Fibroblast of skin of left quadriceps (primary cell): ENCODE data around the gene NF2.

ENCODE experiments used
- DNase-seq, 2 experiments: peaks; one replicate each; pipeline ENCODE4 v3.0.0-alpha.2; 2013; ENCODE audit warnings: low read depth in 2 of 2

Gene NF2

DNA sequence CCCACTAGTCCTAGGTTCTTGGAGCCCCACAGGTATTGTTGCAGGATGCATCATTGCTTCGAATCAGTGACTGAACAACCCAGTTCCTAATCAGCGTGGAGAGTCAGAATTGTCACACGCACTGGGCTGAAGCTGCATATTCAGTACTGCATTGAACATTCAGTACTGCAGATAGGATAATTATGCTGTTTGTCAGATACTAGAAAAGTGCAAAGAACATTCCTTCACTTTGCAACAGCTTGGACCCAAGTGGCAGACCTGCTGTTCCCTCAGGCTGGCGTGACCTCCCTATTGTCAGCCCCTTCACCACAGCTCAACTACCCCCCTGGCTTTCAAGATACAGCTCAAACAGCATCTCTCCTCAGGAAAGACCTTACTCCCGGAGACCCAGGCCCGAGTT lies 27.6 kb downstream of the NF2 start:
- DNase-seq = no peak

GRCh38 chr22:29631725-29632124 lies 28.3 kb downstream of the NF2 start:
- no peak for DNase-seq

- no peak for DNase-seq
Observed at GRCh38 chr22:29632672-29633071, 29.2 kb downstream of the NF2 start.

DNA sequence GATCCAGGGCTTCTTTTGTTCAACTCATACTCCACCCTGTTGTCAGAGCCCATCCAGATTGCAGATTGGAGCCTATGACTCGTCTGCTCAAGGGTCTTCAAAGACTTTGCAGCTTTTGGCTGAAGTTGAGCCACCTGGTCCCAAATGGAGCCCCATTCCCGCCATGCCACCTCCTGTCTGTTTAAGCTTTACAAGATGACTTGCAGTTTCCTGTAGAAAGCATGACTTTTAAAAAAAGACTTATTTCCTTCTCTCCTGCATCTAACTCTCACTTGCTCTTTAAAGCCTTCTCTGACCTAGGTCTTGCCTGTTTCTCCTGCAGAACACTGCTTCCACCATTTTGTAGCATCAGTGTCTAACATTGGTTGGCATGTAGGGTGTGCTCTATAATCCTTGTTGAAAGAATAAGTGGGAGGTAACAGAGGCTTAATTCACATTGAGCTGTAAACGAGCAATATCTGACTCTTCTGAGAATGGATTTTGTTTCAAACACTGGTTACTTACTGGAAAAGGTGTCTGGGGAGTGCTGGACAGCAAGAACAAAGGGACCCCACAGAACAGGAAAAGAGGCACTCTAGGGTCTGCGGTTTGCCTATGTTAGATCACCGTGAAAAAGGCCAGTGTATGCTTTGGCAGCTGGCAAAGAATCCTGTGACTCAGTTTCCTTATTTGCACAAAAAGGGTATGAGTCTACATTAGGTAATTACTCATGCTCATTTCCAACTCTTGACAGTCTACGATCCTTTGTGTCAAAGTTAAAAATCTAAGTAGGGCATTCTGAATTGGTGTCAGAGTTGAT lies 30.3 kb downstream of the NF2 start:
- no peak for DNase-seq

DNA sequence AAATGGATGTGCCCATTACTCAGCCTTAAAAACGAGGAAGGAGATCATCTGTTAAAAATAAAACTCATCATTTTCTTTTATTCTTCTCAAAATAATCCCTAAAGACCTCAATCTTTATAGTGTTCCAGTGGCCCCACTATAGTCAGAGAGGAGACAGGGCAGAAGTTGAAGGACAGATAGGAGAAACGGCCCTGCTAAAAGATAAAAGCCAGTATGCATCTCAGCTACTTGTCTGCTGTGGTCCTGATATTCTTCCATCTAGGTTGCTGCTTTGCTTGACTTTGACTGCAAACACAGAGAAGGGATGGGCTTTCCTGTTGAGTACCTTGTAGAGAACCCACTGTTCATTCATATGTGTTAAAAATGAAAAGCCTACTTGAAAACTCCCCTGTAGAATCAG lies 31.4 kb downstream of the NF2 start:
- no peak for DNase-seq

DNA sequence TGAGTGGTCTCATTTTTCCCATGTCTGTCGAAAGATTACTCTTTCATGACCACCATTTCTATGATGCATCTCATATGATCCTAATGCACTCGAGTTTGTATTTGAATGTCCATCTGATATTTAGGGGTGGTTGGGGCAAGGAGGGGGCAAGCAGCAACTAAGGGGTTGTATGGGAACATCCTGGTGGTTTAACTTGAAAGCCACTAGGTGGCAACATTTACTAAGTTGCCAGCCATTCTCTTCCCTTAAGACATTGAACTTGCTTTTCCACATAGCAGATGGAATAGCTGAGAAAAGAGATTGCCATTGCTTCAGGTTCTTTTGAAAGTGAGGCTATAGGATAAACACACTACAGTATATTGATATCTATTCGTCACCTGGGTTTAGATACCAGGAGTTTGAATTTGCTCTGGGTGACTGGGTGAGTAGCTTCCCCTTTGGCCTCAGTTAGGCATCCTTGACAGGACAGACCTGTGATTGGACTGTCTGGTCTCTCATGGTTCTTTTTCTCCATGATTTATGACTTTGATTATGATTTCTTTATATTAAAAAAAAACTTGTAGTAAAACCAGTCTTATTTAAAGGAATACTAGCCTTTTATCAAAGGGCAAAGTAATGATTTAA lies 32.4 kb downstream of the NF2 start:
- DNase-seq = no peak

DNA sequence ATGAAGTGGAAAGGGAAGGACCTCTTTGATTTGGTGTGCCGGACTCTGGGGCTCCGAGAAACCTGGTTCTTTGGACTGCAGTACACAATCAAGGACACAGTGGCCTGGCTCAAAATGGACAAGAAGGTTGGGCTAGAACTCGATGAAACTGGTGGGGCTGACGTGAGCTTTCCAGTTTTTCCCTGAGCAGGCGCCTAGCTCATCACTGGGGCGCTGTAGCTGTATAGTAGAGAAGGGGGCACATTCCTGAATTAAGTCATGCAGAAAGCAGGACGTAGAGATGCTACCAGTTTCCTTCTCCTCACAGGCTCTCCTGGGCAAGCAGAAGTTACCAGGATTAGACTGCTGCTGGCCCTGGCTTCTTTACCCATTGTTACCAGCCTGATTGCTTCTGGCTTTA lies 33.3 kb downstream of the NF2 start:
- DNase-seq = no peak

DNA sequence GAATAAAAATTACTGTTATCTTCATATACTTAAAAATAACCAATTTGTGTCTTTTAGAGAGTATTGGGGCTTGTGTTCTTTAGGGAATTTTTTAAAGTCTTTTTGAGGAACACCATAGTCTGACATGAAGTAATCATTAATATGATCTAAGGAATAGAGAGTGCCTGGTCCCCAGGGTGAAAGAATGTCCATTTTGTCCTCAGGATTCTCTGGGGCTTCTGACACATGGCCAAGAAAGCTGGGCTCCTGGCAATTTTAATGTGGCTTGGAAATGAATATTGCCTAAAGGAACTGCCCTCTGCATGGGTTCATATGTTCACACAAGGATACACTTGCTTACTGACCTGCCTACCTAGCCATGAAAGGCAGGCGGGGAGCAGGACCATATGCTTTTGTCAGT lies 33.7 kb downstream of the NF2 start:
- DNase-seq = no peak

GRCh38 chr22:29638678-29639077 lies 35.2 kb downstream of the NF2 start:
- no peak for DNase-seq

- DNase-seq = no peak
Observed at GRCh38 chr22:29639096-29639495, 35.7 kb downstream of the NF2 start.

- peak; percentile 73 to 75 for DNase-seq
Observed at GRCh38 chr22:29641042-29641699, 37.7 kb downstream of the NF2 start.

DNA sequence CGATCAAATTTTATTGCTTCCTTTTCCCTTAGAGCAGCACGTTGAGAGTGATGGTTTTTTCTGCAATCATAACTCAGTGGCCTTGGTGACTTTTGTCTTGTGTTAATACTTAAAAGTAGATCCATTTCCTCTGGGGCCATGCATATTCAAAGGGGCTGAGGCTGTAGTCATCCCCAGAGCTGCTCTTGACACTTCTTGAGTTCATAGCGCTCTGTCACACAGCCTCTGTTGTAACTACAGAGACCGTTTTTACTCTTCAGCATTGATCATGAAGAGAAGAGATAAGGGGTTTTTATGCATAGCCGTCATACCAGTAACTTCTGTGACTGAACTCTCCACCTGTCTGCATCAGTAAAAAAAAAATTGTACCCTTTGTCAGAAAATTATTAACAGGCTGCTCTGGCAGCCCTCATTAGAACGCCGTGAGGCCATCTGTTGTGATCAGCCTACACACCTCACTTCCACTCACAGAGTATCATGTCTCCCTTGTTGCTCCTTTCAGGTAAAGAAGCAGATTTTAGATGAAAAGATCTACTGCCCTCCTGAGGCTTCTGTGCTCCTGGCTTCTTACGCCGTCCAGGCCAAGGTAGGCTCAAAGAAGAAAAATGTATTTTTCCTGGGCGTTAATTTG lies 38.4 kb downstream of the NF2 start:
- DNase-seq = no peak

DNA sequence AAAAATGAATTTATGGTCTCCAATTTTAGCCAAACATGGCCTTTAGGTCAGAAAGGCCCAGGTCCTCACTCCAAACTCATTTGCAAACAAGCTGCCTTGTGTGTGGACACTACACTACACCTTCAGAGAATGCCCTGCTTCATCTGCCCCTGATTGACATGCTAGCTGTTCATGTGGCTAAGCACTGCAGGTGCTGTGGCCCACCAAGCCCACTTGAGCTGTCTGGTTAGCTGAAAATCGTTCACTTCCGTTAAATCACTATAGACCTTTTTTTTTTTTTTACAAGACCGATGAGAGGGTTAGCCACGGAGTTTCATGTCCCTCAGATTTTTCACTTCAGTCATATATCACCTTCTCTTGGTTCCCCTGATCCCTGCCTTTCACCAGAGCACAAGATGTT lies 39.3 kb downstream of the NF2 start:
- no peak for DNase-seq

DNA sequence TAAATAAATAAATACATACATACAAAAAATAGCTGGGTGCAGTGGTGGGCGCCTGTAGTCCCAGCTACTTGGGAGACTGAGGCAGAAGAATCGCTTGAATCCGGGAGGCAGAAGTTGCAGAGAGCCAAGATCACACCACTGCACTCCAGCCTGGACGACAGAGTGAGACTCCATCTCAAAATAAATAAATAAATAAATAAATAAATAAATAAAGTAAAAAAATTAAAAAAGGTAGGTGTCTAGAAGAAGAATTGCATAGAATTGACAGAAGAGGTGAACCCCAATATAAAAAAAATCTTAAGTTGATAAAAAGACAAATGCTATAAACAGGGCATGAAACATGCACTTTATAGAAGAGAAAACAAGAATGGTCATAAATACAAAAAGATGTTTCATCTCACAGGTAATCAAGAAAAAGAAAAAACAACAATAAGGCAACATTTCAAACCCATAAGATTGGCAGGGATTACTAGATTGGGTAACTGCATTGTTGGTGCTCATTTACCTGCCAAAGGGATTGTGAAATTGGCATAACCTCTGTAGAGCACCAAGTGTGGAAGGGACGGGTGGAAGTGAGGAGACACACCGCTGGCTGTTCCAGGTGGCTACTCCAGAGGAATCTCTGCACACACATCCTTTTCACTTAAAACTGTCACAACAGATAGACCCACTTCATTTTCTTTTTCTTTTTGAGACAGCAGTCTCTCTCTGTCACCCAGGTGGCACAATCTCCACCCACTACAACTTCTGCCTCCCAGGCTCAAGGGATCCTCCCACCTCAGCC lies 44.7 kb downstream of the NF2 start:
- DNase-seq = no peak

DNA sequence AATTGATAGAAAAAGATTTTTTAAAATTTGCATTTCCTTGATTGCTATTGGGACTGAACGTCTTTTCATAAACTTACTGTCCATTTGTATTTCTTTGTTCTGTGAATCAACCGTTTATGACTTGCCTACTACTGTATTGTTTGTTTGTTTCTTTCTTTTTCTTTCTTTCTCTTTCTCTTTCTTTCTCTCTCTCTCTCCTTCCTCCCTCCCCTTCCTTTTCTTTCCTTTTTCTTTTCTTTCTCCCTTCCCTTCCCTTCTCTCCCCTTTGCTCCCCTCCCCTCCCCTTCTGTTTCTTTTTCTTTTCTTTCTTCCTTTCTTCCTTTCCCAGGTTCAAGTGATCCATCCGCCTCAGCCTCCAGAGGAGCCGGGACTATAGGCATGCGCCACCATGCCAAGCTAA lies 46.9 kb downstream of the NF2 start:
- no peak for DNase-seq

GRCh38 chr22:29651652-29652051 lies 48.2 kb downstream of the NF2 start:
- no peak for DNase-seq

GRCh38 chr22:29654420-29654819 lies 51.0 kb downstream of the NF2 start:
- no peak for DNase-seq

DNA sequence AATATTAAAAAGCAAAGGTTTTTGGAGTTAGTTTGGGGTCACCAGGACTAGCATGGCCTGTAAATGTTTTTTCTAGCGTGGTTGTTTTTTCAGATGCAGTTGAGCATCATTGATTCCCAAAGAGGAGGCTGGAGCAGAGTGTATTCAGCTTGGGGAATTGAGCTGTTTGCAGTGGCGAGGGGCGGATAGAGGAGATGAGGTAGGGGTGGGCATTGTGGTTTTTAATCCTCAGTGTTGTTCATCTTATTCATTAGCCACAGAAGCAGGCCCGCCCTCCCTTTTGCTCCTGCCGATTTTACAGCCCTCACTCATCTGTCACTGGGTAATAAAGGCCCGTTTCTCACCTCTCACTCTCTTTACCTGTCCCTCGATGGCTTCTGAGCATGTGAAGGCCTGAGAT lies 51.4 kb downstream of the NF2 start:
- no peak for DNase-seq

GRCh38 chr22:29658176-29658575 lies 54.7 kb downstream of the NF2 start:
- no peak for DNase-seq

DNA sequence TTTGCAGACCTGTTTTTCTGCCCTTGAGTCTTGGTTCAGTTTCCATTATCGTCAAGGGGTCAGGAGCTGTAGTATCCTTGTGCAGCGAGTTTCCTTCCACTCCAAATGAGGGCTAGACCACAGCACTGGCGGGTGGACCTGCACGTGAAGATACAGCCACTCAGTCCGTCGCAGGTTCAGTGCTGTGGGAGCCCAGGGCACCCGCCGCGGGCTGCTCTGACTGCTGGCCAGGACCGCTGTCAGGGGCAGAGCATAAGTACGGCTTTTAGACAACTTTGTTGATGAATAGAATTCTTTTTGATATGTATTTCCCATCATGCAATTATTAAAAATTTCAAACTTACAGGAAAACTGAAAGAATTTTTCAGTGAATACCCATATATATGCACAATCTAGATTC lies 56.6 kb downstream of the NF2 start:
- DNase-seq = no peak

DNA sequence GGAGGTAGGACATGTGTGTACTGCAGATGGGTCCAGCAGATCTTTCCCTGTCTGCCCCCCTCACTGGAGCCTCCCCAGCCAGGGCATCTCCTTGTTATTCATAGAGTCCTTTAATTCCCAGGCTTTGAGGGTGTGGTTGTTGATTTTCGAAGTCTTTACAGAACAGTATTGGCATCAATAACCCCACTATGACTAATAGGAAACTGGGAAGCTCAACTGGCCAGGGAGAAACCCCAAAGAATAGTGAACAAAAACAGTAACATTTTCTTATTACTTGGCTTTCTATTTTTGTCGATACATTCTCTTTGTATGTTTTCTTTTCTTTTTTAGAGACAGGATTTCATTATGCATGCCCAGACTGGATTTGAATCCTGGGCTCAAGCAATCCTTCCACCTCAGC lies 57.9 kb downstream of the NF2 start:
- DNase-seq = no peak
